H9 (cell line): Measurements from ENCODE around the gene OR1A2. TPM values are rescaled to one million over a fixed set of nuclear protein-coding genes. Genes with fewer than 3 reads are reported as not detected.

Experiments used
- DNase-seq: peaks from one replicate; pipeline ENCODE4 v3.0.0-alpha.2; 2017
- H2AFZ ChIP-seq: one replicate; pipeline ENCODE4 v1.6.1; 2013; ENCODE audit warnings: mild to moderate bottlenecking, low read length, control low read depth, moderate library complexity
- H2AK5ac ChIP-seq: 2 replicates; pipeline ENCODE4 v1.6.1; 2013; ENCODE audit warnings: low read length, control low read depth, mixed read lengths; ENCODE audit not compliant: insufficient read length
- H2BK120ac ChIP-seq: one replicate; pipeline ENCODE4 v1.6.1; 2013; ENCODE audit warnings: low read depth, mild to moderate bottlenecking, low read length, control low read depth, inconsistent platforms; ENCODE audit not compliant: poor library complexity, severe bottlenecking
- H2BK12ac ChIP-seq: 2 replicates; pipeline ENCODE4 v1.6.1; 2013; ENCODE audit warnings: low read length, control low read depth, mixed read lengths, low read depth; ENCODE audit not compliant: insufficient read length
- H2BK15ac ChIP-seq: 2 replicates; pipeline ENCODE4 v1.6.1; 2013; ENCODE audit warnings: low read depth, low read length, control low read depth
- H2BK20ac ChIP-seq: one replicate; pipeline ENCODE4 v1.6.1; 2013; ENCODE audit warnings: low read depth, mild to moderate bottlenecking, low read length, control low read depth, inconsistent platforms; ENCODE audit not compliant: poor library complexity, severe bottlenecking
- H2BK5ac ChIP-seq: 2 replicates; pipeline ENCODE4 v1.6.1; 2013; ENCODE audit warnings: low read length, control low read depth, mixed read lengths; ENCODE audit not compliant: insufficient read length
- H3K14ac ChIP-seq: 2 replicates; pipeline ENCODE4 v1.6.1; 2013; ENCODE audit warnings: low read length, control low read depth; ENCODE audit not compliant: insufficient read depth
- H3K18ac ChIP-seq: 2 replicates; pipeline ENCODE4 v1.6.1; 2013; ENCODE audit warnings: low read depth, mild to moderate bottlenecking, mixed read lengths, low read length, control low read depth; ENCODE audit not compliant: insufficient read length
- H3K23ac ChIP-seq: 2 replicates; pipeline ENCODE4 v1.6.1; 2013; ENCODE audit warnings: low read length, control low read depth, mixed read lengths, low read depth; ENCODE audit not compliant: insufficient read length
- H3K23me2 ChIP-seq: 2 replicates; pipeline ENCODE4 v1.6.1; 2013; ENCODE audit warnings: low read depth, mild to moderate bottlenecking, mixed read lengths, low read length, control low read depth; ENCODE audit not compliant: insufficient read length, poor library complexity, severe bottlenecking
- H3K27ac ChIP-seq: 2 replicates; pipeline ENCODE4 v1.5.1; 2013; ENCODE audit warnings: low read length, control low read depth, mixed read lengths, low read depth; ENCODE audit not compliant: insufficient read length
- H3K27me3 ChIP-seq: 2 replicates; pipeline ENCODE4 v1.6.1; 2013; ENCODE audit warnings: low read length, control low read depth, inconsistent platforms; ENCODE audit not compliant: insufficient read depth
- H3K4ac ChIP-seq: 2 replicates; pipeline ENCODE4 v1.6.1; 2013; ENCODE audit warnings: low read depth, mild to moderate bottlenecking, control low read depth, inconsistent platforms, low read length, moderate library complexity
- H3K4me1 ChIP-seq: 2 replicates; pipeline ENCODE4 v1.6.1; 2013; ENCODE audit warnings: low read length, control low read depth, inconsistent platforms; ENCODE audit not compliant: insufficient read depth
- H3K4me2 ChIP-seq: 2 replicates; pipeline ENCODE4 v1.6.1; 2013; ENCODE audit warnings: low read length, control low read depth, mixed read lengths; ENCODE audit not compliant: insufficient read length, insufficient read depth
- H3K56ac ChIP-seq: 2 replicates; pipeline ENCODE4 v1.6.1; 2013; ENCODE audit warnings: low read depth, mild to moderate bottlenecking, mixed read lengths, low read length, control low read depth; ENCODE audit not compliant: insufficient read length
- H3K79me1 ChIP-seq: 2 replicates; pipeline ENCODE4 v1.6.1; 2013; ENCODE audit warnings: low read depth, mild to moderate bottlenecking, moderate library complexity, low read length, control low read depth, inconsistent platforms; ENCODE audit not compliant: insufficient read depth, poor library complexity, severe bottlenecking
- H3K79me2 ChIP-seq: 2 replicates; pipeline ENCODE4 v1.6.1; 2013; ENCODE audit warnings: low read length, control low read depth, inconsistent platforms; ENCODE audit not compliant: insufficient read depth
- H3K9ac ChIP-seq: 2 replicates; pipeline ENCODE4 v1.6.1; 2013; ENCODE audit warnings: low read length, control low read depth, mixed read lengths; ENCODE audit not compliant: insufficient read length; ENCODE audit errors: extremely low read depth
- H3K9me3 ChIP-seq: one replicate; pipeline ENCODE4 v1.6.1; 2013; ENCODE audit warnings: low read depth, low read length, inconsistent platforms; ENCODE audit not compliant: control insufficient read depth
- H3T11ph ChIP-seq: one replicate; pipeline ENCODE4 v1.6.1; 2013; ENCODE audit warnings: mild to moderate bottlenecking, low read length, control low read depth, inconsistent platforms
- H4K20me1 ChIP-seq: one replicate; pipeline ENCODE4 v1.6.1; 2013; ENCODE audit not compliant: control insufficient read depth, insufficient read length, insufficient read depth
- H4K5ac ChIP-seq: 2 replicates; pipeline ENCODE4 v1.6.1; 2013; ENCODE audit warnings: low read depth, mild to moderate bottlenecking, mixed read lengths, low read length, control low read depth; ENCODE audit not compliant: insufficient read length
- H4K8ac ChIP-seq: replicated peaks from 2 replicates; pipeline ENCODE4 v1.6.1; 2013; ENCODE audit warnings: low read length, control low read depth, mixed read lengths, low read depth; ENCODE audit not compliant: insufficient read length
- H4K91ac ChIP-seq: 2 replicates; pipeline ENCODE4 v1.6.1; 2013; ENCODE audit warnings: low read depth, mild to moderate bottlenecking, moderate library complexity, mixed read lengths, low read length, control low read depth; ENCODE audit not compliant: insufficient read length
- H3K27ac Mint-ChIP-seq, 3 experiments: 2 replicates in 2 of 3; 3 replicates in 1 of 3; pipeline ENCODE4 v1.8.0; 2020 to 2021; ENCODE audit warnings: mixed read lengths in 3 of 3, mild to moderate bottlenecking in 1 of 3, moderate library complexity in 1 of 3
- H3K27me3 Mint-ChIP-seq: 2 replicates; pipeline ENCODE4 v1.8.0; 2021; ENCODE audit warnings: low read depth, mild to moderate bottlenecking, moderate library complexity, mixed read lengths
- H3K36me3 Mint-ChIP-seq, 3 experiments: 2 replicates in 2 of 3; 3 replicates in 1 of 3; pipeline ENCODE4 v1.8.0; 2020 to 2021; ENCODE audit warnings: low read depth in 3 of 3, mixed read lengths in 3 of 3; ENCODE audit not compliant: insufficient read depth in 1 of 3
- H3K4me1 Mint-ChIP-seq, 2 experiments: 2 replicates each; pipeline ENCODE4 v1.8.0; 2020; ENCODE audit warnings: mixed read lengths in 2 of 2
- H3K4me3 Mint-ChIP-seq, 2 experiments: 2 replicates in 1 of 2; 3 replicates in 1 of 2; pipeline ENCODE4 v1.8.0; 2020 to 2021; ENCODE audit warnings: mild to moderate bottlenecking in 2 of 2, mixed read lengths in 2 of 2, moderate library complexity in 1 of 2
- H3K9me3 Mint-ChIP-seq, 2 experiments: 2 replicates in 1 of 2; 3 replicates in 1 of 2; pipeline ENCODE4 v1.8.0; 2020; ENCODE audit warnings: mild to moderate bottlenecking in 2 of 2, mixed read lengths in 2 of 2, moderate library complexity in 1 of 2
- CTCF ChIP-seq: fragments of 200-600 bp; sonication (generic); conservative IDR thresholded peaks from 3 replicates; pipeline ENCODE4 v1.8.0; 2021; ENCODE audit warnings: antibody characterized with exemption, mild to moderate bottlenecking
- WGBS: extraction: QIAGEN DNeasy Blood & Tissue Kit; methylation state at CpG from one replicate; pipeline ENCODE4 v1.1.7; 2013; ENCODE audit warnings: missing lambda C conversion rate, low lambda C conversion rate, mixed read lengths; ENCODE audit not compliant: insufficient read length; ENCODE audit errors: extremely low coverage; 5-methylcytosine and 5-hydroxymethylcytosine counted together
- total RNA-seq: library from RNA; stranded (reverse); gene quantifications from 2 replicates; pipeline ENCODE4 v1.2.1, GENCODE V29; 2021

OR1A2 gene
- total RNA-seq, 1 experiment from 2014 or later, result not detected

DNA sequence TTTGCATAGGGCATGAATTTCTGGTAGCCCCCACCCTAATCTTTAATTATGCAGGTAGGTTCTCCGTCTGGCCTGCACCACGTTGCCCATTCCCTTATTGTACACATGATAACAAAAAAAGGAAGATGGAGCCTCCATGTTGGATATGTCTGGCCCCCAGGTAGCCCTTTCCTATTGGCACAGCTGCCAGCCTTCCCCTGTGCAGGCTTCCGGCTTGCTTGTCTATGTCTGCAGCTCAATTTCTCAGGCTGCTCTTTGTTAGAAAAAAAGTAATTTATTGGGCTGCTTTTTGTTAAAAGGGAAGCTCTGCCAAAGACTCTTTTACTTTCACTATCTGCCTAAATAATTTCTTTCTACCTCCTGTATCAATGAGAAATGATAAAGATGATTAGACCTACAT is 15.7 kb downstream of the OR1A2 start:
- Histone ChIP-seq H3K4me2 (no peak overlapping the region), H3K9ac (no peak overlapping the region), H3K79me2 (no peaks in the 10 kb centered on the region), H2AK5ac (no peak overlapping the region), H3K27ac (no peak overlapping the region), H2AFZ (no peak overlapping the region), H3K23me2 (no peaks in the 10 kb centered on the region), H3K4me1 (no peaks in the 10 kb centered on the region), H2BK15ac (no peak overlapping the region), H2BK12ac (no peak overlapping the region), H2BK20ac (no peak overlapping the region), H3K14ac (no peak overlapping the region), H3K23ac (no peak overlapping the region), H3T11ph (no peak overlapping the region), H3K79me1 (no peaks in the 10 kb centered on the region), H3K9me3 (peaks cover 69% of the 10 kb centered on the region), H4K91ac (no peak overlapping the region), H4K5ac (no peak overlapping the region), H2BK120ac (no peak overlapping the region), H3K4ac (no peak overlapping the region), H2BK5ac (no peak overlapping the region), H4K8ac (no peak overlapping the region), H3K56ac (no peak overlapping the region), H4K20me1 (no peaks in the 10 kb centered on the region), H3K27me3 (no peaks in the 10 kb centered on the region), H3K18ac (no peak overlapping the region)
- WGBS, result no CpG with 5 or more reads among the region's 3 CpGs
- no peak overlapping the region for H3K4me3 Mint-ChIP-seq
- H3K27ac Mint-ChIP-seq, result no peak overlapping the region; a peak in 1 of 7 replicates
- no peak for DNase-seq
- H3K27me3 Mint-ChIP-seq, result no peaks in the 10 kb centered on the region; the same call in 1 of the 2 replicates
- H3K9me3 Mint-ChIP-seq, result peaks cover 62 to 94% of the 10 kb centered on the region in 2 experiments
- peaks cover 0 to 23% (median 0%) of the 10 kb centered on the region in 3 experiments; a peak in 3 of 7 replicates for H3K36me3 Mint-ChIP-seq
- no peak for TF ChIP-seq CTCF
- H3K4me1 Mint-ChIP-seq, result no peaks in the 10 kb centered on the region
